ENCODE results near the gene ZSCAN10. TPM values are rescaled to one million over a fixed set of nuclear protein-coding genes. Genes with fewer than 3 reads are reported as not detected.

The ZSCAN10 gene
- not detected in 2 replicates for total RNA-seq
- long read RNA-seq = 0 reads

DNA sequence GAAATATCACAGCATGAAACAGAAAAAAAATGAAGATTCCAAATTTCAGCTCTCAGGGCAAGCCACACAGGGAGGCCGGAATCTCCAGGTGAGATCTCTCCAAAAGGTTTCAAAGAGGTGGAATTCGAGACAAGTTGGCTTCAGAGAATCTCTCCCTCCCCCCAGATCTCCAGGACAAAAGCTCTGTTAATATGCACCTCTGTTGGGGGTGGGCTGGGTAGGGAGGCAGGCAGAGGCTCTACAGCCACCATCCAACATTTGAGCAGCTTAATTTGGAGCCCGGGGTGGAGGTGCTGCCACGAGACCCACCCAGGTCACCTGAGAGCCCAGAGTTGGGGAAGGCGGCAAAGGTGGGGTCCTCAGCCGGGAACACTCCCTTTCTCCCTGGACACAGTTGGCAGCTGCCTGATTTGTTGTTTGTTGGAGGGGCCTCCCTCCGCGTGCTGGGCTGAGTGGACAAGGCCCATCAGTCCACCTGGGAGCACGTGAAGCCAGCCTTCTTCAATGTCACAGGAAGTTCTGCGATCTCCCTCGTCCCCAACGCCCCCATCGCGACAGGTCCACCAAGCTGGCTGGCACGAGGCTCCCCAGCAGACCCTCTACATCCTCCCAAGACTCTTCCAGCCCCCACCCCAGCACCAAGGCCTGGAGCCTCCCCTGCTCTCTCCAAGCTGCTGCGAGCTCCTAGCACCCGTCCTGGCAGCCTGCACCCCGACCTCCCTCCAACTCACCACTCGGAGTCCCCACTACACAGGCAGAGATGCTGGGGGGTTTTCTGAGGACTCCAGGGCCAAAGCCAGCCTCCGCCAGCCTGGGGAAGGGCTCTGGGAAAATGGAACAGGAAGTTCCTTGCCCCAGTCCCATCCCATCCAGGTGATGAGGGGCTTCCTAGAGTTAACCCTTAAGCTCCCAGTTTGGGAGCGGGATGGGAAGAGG, at the start of gene ZSCAN10:
TSS of gene ZSCAN10 (minus strand) at position 836 of the 936 bp plus-strand sequence. CDS start 6,357 bp downstream, outside the sequence.
- peak within 1 kb of the TSS; percentile 36 for H3K27ac Mint-ChIP-seq (ENCODE audit: unreplicated experiment)
- H3K4me1 Mint-ChIP-seq = peaks cover 52% of the 10 kb centered on the region

GRCh38 chr16:3148256-3149192, 49.4 kb upstream of the ZSCAN10 start:
- Mint-ChIP-seq H3K4me1 (peaks cover 25% of the 10 kb centered on the region), H3K9me3 (peaks cover 8% of the 10 kb centered on the region), H3K4me3 (peak overlapping the region; percentile 92), H3K27ac (ENCODE audit: unreplicated experiment) (no peak overlapping the region), H3K36me3 (ENCODE audit: low read depth) (peaks cover 11% of the 10 kb centered on the region), H3K27me3 (ENCODE audit: low read depth) (peaks cover 32% of the 10 kb centered on the region)
- no peak for DNase-seq (ENCODE audit: low read depth, low spot score)
- no peak for TF ChIP-seq CTCF (conservative IDR thresholded peaks at IDR 0.05)

More for the DNA sequence above, at the start of gene ZSCAN10:
- H3K36me3 Mint-ChIP-seq (ENCODE audit: low read depth) = no peaks in the 10 kb centered on the region
- TF ChIP-seq CTCF (conservative IDR thresholded peaks at IDR 0.05) = no peak
- H3K9me3 Mint-ChIP-seq = no peaks in the 10 kb centered on the region
- H3K4me3 Mint-ChIP-seq = peak within 1 kb of the TSS; percentile 61
- DNase-seq (ENCODE audit: low read depth, low spot score) = no peak
- H3K27me3 Mint-ChIP-seq (ENCODE audit: low read depth) = peaks cover 48% of the 10 kb centered on the region

GRCh38 chr16:3147757-3148104, 48.6 kb upstream of the ZSCAN10 start:
- Mint-ChIP-seq H3K4me3 (peak overlapping the region; percentile 92), H3K27me3 (ENCODE audit: low read depth) (peaks cover 30% of the 10 kb centered on the region), H3K27ac (ENCODE audit: unreplicated experiment) (no peak overlapping the region), H3K36me3 (ENCODE audit: low read depth) (peaks cover 10% of the 10 kb centered on the region), H3K4me1 (peaks cover 23% of the 10 kb centered on the region), H3K9me3 (peaks cover 7% of the 10 kb centered on the region)
- DNase-seq (ENCODE audit: low read depth, low spot score) = no peak
- TF ChIP-seq CTCF (conservative IDR thresholded peaks at IDR 0.05) = no peak

DNA sequence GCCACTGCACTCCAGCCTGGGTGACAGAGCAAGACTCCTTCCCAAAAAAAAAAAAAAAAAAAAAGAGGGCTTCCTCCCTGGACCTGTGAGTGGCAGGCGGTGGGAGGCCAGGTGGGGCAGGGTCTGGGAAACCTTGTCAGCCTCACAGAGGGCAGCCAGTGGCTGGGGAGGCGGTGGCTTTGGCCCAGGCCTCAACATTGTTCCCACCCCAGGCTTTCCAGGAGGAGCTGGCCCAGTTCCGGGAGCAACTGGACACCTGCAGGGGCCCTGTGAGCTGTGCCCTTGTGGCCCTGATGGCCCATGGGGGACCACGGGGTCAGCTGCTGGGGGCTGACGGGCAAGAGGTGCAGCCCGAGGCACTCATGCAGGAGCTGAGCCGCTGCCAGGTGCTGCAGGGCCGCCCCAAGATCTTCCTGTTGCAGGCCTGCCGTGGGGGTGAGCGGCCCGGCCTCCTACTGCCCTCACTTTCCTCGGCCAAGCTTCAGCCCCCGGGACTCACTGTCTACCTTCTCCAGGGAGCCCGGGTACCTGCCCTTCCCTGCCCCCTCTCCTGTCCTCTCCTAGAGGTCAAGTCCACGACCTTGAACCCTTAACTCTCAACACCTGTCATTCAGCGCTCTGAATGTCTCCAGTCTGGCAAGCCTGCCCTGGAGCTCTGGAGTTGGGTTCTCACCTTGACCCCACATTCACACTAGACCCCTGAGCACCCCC, 48.1 kb upstream of the ZSCAN10 start:
- Mint-ChIP-seq H3K27ac (ENCODE audit: unreplicated experiment) (no peak overlapping the region), H3K9me3 (peaks cover 5% of the 10 kb centered on the region), H3K36me3 (ENCODE audit: low read depth) (peaks cover 9% of the 10 kb centered on the region), H3K4me1 (peaks cover 17% of the 10 kb centered on the region), H3K27me3 (ENCODE audit: low read depth) (peaks cover 24% of the 10 kb centered on the region), H3K4me3 (no peak overlapping the region)
- DNase-seq (ENCODE audit: low read depth, low spot score) = no peak
- no peak for TF ChIP-seq CTCF (conservative IDR thresholded peaks at IDR 0.05)

GRCh38 chr16:3145660-3146059, 46.6 kb upstream of the ZSCAN10 start:
- Mint-ChIP-seq H3K27me3 (ENCODE audit: low read depth) (peaks cover 16% of the 10 kb centered on the region), H3K4me1 (peaks cover 8% of the 10 kb centered on the region), H3K4me3 (no peak overlapping the region), H3K36me3 (ENCODE audit: low read depth) (peaks cover 7% of the 10 kb centered on the region), H3K9me3 (peaks cover 2% of the 10 kb centered on the region), H3K27ac (ENCODE audit: unreplicated experiment) (no peak overlapping the region)
- no peak for DNase-seq (ENCODE audit: low read depth, low spot score)
- no peak for TF ChIP-seq CTCF (conservative IDR thresholded peaks at IDR 0.05)
